HUES6 (cell line): ENCODE measurements around the gene FAM216B.
"Not testable (repeated sequence)": the region's sequence is repeated elsewhere in the genome, so short reads cannot be mapped to it uniquely, and the experiment has no call there.

Experiments
- H3K27ac ChIP-seq: 2 replicates; pipeline ENCODE4 v1.7.0; 2013; ENCODE audit warnings: low read depth, mild to moderate bottlenecking, low read length, inconsistent platforms
- H3K27me3 ChIP-seq: 2 replicates; pipeline ENCODE4 v1.6.1; 2013; ENCODE audit warnings: low read length; ENCODE audit not compliant: control insufficient read depth, insufficient read depth
- H3K36me3 ChIP-seq: 2 replicates; pipeline ENCODE4 v1.6.1; 2013; ENCODE audit warnings: low read length; ENCODE audit not compliant: control insufficient read depth, insufficient read depth
- H3K4me1 ChIP-seq: 2 replicates; pipeline ENCODE4 v1.6.1; 2013; ENCODE audit warnings: low read length; ENCODE audit not compliant: control insufficient read depth, insufficient read depth
- H3K4me3 ChIP-seq: 2 replicates; pipeline ENCODE4 v1.5.1; 2013; ENCODE audit warnings: low read depth, low read length
- H3K9ac ChIP-seq: one replicate; pipeline ENCODE4 v1.6.1; 2013; ENCODE audit warnings: mild to moderate bottlenecking, low read length
- H3K9me3 ChIP-seq: 2 replicates; pipeline ENCODE4 v1.6.1; 2013; ENCODE audit warnings: low read depth, low read length; ENCODE audit not compliant: control insufficient read depth, insufficient read depth

The FAM216B gene

DNA sequence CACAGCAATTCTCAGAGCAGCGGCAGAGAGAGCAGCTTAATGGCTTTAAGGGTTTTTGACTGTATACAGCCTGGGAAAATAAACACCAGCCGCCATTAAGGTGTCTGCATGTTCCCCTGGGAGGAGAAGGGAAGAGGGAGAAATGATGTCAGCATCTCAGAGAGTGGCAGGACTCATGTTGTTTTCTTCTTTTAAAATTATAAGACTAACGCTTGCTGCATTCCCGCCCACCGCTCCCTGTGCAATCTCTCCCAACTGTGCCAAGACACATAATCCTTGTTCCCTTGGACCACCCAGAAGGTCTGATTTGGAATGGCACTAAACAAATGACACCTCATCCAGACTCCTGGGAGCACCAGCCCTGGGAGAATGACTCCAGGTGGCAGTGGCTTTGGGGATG lies 27.7 kb upstream of the FAM216B start:
- H3K27me3 ChIP-seq: no peaks in the 10 kb centered on the region
- H3K9ac ChIP-seq: no peak overlapping the region
- H3K36me3 ChIP-seq: no peaks in the 10 kb centered on the region
- H3K4me3 ChIP-seq: no peak overlapping the region
- H3K9me3 ChIP-seq: no peaks in the 10 kb centered on the region
- H3K4me1 ChIP-seq: peaks cover 10% of the 10 kb centered on the region
- H3K27ac ChIP-seq: no peak overlapping the region

DNA sequence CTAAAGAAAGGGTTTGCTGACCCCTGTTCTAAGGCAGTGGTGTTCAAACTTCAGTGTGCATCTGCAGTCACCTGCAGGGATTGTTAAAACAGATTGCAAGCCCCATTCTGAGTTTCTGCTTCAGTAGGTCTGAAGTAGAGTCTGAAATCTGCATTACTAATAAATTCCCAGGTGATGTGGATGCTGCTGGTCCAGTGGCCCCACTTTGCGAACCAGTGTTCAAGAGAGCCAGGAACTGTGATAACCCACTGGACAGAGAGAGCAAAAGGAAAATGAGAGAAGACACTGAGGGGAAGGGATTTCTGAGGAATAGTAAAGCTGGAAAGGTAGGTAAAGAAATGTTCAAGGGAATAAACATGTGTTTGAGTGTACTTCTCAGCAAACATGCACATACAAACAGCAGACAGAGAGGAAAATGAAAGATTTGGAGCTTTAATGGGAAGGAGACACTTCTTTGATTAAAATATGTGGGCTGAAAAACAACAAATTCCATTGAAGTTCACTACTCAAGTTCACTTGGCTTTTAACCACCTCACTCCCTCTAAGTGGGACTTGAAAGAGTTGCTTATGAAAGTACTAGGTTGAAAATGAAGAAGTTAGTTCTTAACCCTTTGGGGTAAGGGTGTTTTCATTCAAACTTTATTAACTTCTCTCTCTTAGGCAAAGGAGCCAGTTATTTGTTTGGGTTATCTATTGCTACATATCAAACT lies 26.4 kb upstream of the FAM216B start:
- Histone ChIP-seq H3K4me1 (peaks cover 10% of the 10 kb centered on the region), H3K4me3 (no peak overlapping the region), H3K9ac (no peak overlapping the region), H3K9me3 (no peaks in the 10 kb centered on the region), H3K27me3 (no peaks in the 10 kb centered on the region), H3K27ac (no peak overlapping the region), H3K36me3 (no peaks in the 10 kb centered on the region)

DNA sequence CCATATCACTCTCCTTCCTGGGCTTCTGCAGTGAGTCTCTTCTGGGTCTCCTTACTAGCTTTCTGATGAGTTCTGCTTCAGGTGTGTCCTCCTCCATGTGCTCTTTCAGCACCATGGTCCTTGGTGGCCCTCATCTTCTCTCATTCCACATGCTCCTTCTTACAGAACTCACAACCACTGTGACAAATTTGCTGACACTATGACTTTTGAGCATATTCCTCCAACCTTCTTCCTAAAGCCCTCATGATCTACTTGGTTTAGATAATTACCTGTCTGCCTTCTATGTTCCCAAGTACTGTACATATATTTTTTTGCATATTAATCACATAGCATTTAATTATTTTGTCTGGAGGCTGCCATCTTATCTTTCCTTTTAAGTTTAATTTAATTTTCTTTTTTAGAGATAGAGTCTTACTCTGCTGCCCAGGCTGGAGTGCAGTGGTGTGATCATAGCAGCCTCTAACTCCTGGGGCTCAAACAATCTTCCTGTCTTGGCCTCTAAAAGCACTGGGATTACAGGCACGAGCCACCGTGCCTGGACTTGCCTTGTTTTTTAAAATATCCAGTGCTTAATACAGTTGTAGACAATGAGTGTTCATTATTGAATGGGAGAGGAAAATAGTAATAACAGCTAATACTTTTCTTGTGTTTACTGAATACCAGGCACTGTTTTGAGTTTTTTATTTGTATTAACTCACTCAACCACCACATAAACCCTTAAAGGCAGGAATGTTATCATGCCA lies 23.5 kb upstream of the FAM216B start:
- no peak overlapping the region for H3K4me3 ChIP-seq
- no peaks in the 10 kb centered on the region for H3K36me3 ChIP-seq
- H3K4me1 ChIP-seq: peaks cover 9% of the 10 kb centered on the region
- H3K27ac ChIP-seq: no peak overlapping the region
- no peak overlapping the region for H3K9ac ChIP-seq
- no peaks in the 10 kb centered on the region for H3K27me3 ChIP-seq
- no peaks in the 10 kb centered on the region for H3K9me3 ChIP-seq

DNA sequence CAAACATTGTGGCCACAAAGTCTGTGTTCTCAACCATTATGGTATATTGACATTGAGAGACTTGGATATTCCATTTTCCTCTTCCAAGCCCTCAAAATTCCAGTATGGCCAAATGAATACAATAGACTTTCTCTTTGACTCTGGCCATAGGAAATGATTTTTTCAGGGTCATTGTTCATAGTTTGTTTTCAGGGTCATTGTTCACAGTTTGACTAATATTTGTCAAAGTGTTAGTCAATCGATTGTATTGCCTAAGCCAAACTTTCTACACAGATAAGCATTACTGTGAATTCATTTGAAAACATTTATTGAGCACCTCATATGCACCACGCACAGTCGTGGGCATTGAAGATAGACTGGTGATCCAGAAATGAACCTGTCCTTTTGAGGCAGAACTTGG lies 22.9 kb upstream of the FAM216B start:
- H3K27me3 ChIP-seq: no peaks in the 10 kb centered on the region
- H3K4me1 ChIP-seq: peaks cover 3% of the 10 kb centered on the region
- H3K9me3 ChIP-seq: no peaks in the 10 kb centered on the region
- H3K9ac ChIP-seq: no peak overlapping the region
- H3K4me3 ChIP-seq: no peak overlapping the region
- no peaks in the 10 kb centered on the region for H3K36me3 ChIP-seq
- no peak overlapping the region for H3K27ac ChIP-seq

DNA sequence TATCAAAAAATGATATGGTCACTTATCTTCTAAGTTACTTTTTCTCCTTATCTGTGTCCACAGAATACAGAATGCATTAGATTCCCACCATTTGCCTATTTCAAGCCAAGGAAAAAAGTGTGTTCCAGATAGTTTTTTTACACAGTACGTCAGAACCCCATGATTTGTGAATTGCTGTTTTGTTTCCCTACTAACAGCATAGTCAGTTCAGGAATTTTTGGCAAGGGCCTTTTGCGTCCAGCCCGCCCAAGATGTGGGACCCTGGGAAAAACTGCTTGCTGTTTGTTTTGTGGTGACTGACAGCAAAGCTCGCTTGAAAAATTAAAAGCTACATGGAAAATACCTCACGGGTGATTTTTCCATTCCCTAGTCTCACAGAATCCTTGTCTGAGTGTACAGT lies 20.4 kb upstream of the FAM216B start:
- Histone ChIP-seq H3K4me1 (no peaks in the 10 kb centered on the region), H3K27ac (no peak overlapping the region), H3K36me3 (no peaks in the 10 kb centered on the region), H3K9me3 (no peaks in the 10 kb centered on the region), H3K4me3 (no peak overlapping the region), H3K9ac (no peak overlapping the region), H3K27me3 (no peaks in the 10 kb centered on the region)

DNA sequence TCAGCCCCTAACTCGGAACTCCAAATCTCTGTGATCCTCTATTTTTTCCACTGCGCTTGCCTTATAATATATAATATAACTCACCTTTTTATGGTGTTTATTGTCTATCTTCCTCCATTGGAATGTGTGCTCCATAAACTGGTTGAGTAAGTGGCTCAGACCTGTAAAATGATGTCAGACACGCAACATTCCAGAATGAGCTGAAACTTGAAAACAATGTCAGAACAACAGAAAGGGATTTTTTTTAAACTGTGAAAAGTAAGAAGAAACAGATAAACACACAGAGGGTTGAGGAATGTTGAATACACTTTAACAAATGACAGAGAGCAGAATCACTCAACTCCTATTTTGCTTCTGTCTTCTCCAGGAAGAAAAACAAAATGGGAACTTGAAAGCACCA lies 19.1 kb upstream of the FAM216B start:
- Histone ChIP-seq H3K4me3 (no peak overlapping the region), H3K27ac (no peak overlapping the region), H3K36me3 (no peaks in the 10 kb centered on the region), H3K4me1 (no peaks in the 10 kb centered on the region), H3K9me3 (no peaks in the 10 kb centered on the region), H3K27me3 (no peaks in the 10 kb centered on the region), H3K9ac (no peak overlapping the region)

DNA sequence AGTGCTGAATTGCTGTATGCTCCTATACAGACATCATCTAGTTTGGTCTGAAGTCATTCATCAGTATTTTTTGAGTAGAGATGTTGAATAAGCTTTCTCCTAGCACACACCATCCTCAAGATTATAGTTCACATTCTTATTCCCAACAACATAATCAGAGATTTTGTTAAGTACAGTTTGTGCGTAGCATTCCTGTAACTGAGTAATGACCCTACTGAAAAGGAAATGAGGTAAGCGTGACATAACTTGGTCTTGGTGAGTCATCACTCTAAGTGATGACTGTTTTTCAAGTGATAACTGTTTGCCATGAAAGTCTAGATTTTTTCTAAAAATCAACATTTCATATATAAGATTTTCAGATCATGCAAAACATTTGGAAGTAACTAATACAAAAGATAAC lies 18.5 kb upstream of the FAM216B start:
- Histone ChIP-seq H3K9me3 (no peaks in the 10 kb centered on the region), H3K4me3 (no peak overlapping the region), H3K36me3 (no peaks in the 10 kb centered on the region), H3K27me3 (no peaks in the 10 kb centered on the region), H3K9ac (no peak overlapping the region), H3K4me1 (no peaks in the 10 kb centered on the region), H3K27ac (no peak overlapping the region)

DNA sequence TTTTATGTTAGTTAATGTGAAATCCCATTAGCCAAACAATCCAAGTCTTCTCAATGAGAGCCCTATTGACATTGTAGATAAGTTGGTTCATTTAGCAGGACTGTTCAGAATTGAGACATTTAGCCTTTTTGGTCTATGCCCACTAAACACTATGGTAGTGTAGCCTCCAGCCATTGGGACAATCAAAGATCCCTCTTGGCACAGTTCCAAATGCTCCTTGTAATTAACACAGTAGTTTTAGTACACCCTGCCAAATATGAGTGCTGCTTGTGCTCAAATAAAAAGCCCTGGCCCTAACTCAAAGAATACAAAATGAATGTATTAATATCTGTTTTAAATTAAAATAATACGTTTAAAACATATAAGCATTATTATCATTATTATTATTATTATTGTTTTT lies 15.4 kb upstream of the FAM216B start:
- Histone ChIP-seq H3K36me3 (no peaks in the 10 kb centered on the region), H3K4me3 (no peak overlapping the region)

DNA sequence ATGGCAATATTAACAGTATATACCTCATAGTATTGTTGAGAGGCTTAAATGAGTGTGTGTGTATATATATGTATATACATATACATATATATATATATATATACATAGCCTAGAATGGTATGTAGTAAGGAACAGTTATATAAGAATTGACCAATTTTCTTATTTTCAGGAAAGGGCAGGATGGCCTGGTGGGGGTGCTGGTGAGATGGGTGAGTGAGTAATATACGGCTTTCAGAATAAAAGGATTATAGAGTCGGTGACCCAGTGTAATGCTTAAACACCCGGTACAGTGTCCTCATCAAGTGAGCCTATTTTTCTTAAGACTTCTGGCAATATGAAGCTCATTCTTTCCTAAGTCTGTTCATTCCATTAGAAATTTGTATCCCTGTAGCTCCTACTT lies 11.7 kb upstream of the FAM216B start:
- H3K4me1 ChIP-seq: no peaks in the 10 kb centered on the region
- no peaks in the 10 kb centered on the region for H3K27me3 ChIP-seq
- no peak overlapping the region for H3K27ac ChIP-seq

More for the DNA sequence above, 15.4 kb upstream of the FAM216B start:
- H3K27me3 ChIP-seq: no peaks in the 10 kb centered on the region
- no peaks in the 10 kb centered on the region for H3K4me1 ChIP-seq
- no peak overlapping the region for H3K9ac ChIP-seq
- no peaks in the 10 kb centered on the region for H3K9me3 ChIP-seq
- no peak overlapping the region for H3K27ac ChIP-seq

DNA sequence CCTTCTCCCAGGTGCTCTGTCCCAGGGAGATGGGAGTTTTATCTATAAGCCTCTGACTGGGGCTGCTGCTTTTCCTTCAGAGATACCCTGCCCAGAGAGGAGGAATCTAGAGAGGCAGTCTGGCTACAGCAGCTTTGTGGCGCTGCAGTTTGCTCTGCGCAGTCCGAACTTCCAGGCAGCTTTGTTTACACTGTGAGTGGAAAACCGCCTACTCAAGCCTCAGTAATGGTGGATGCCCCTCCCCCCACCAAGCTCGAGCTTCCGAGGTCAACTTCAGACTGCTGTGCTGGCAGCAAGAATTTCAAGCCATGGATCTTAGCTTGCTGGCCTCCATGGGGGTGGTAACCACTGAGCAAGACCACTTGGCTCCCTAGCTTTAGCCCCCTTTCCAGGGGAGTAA lies 4.8 kb upstream of the FAM216B start:
- H3K9ac ChIP-seq, H3K9me3 ChIP-seq, H3K27me3 ChIP-seq, H3K36me3 ChIP-seq, H3K4me1 ChIP-seq, H3K4me3 ChIP-seq, H3K27ac ChIP-seq: not testable (repeated sequence)

More for the DNA sequence above, 11.7 kb upstream of the FAM216B start:
- Histone ChIP-seq H3K9ac (no peak overlapping the region), H3K4me3 (no peak overlapping the region), H3K9me3 (no peaks in the 10 kb centered on the region), H3K36me3 (no peaks in the 10 kb centered on the region)

DNA sequence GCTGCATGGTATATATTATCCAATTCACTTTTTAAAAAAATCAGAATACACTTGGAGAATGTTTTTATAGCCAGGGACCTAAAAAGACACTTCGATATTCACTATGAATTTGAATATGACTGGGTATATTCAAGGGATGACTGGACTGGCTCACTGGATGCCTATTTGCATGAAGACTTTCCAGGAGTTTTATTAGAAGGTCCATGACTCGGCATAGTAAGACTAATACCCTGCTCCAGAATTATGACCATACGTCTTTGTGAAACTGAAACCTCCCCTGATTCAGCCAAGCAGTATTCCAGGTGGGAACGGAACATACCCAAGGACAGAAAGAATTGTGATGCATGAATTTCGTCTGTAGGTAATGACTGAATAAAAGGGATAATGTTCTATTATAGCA lies 3.9 kb upstream of the FAM216B start:
- Histone ChIP-seq H3K4me3 (no peak overlapping the region), H3K36me3 (no peaks in the 10 kb centered on the region), H3K9me3 (peaks cover 4% of the 10 kb centered on the region; the same call in 1 of the 2 replicates), H3K4me1 (no peaks in the 10 kb centered on the region), H3K9ac (no peak overlapping the region), H3K27ac (no peak overlapping the region), H3K27me3 (no peaks in the 10 kb centered on the region)
